Measurements from ENCODE around the gene SOAT1. TPM values are rescaled to one million over a fixed set of nuclear protein-coding genes. Genes with fewer than 3 reads are reported as not detected.
A peak's percentile ranks its signal among the peaks of the same experiment; 100 is the strongest.

SOAT1 gene
- total RNA-seq, 4 donors from 2014 or later = 7.5 to 12.4 (median 10.4) TPM

GRCh38 chr1:179321533-179322216 is 28.1 kb downstream of the SOAT1 start:
- TF ChIP-seq, protein P1, sequence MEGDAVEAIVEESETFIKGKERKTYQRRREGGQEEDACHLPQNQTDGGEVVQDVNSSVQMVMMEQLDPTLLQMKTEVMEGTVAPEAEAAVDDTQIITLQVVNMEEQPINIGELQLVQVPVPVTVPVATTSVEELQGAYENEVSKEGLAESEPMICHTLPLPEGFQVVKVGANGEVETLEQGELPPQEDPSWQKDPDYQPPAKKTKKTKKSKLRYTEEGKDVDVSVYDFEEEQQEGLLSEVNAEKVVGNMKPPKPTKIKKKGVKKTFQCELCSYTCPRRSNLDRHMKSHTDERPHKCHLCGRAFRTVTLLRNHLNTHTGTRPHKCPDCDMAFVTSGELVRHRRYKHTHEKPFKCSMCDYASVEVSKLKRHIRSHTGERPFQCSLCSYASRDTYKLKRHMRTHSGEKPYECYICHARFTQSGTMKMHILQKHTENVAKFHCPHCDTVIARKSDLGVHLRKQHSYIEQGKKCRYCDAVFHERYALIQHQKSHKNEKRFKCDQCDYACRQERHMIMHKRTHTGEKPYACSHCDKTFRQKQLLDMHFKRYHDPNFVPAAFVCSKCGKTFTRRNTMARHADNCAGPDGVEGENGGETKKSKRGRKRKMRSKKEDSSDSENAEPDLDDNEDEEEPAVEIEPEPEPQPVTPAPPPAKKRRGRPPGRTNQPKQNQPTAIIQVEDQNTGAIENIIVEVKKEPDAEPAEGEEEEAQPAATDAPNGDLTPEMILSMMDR (IDR thresholded peaks at IDR 0.05) = no peak
- TF ChIP-seq POLR2A (IDR thresholded peaks at IDR 0.05) = no peak
- H3K27ac ChIP-seq = no peak overlapping the region
- H3K4me1 ChIP-seq = no peaks in the 10 kb centered on the region
- no peaks in the 10 kb centered on the region for H3K9me3 ChIP-seq
- H3K36me3 ChIP-seq = no peaks in the 10 kb centered on the region
- no peaks in the 10 kb centered on the region for H3K27me3 ChIP-seq
- DNase-seq = no peak
- no peak overlapping the region for H3K4me3 ChIP-seq

DNA sequence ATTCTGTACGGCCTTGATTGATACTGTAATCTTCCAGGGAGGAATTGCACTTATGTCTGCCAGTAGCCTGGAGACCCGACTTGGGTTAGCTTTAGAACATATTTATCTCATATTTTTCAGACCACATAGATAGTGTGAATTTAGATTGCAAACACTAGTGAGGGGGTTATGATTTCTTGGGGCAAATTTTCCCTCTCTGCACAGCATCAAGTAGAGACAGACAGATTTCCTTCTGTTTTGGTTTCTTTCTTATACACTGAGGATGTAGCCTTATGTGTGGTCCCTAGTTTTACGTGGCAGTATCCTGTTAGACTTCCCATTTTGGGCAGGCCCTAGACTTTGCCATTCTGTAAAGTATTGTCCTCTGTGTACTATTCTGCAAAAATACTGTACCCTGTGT is 29.0 kb downstream of the SOAT1 start:
- peak overlapping the region in 1 of 4 donors; percentile 2 for H3K4me3 ChIP-seq
- H3K27ac ChIP-seq = no peak overlapping the region
- no peak for DNase-seq
- TF ChIP-seq, protein P1 (IDR thresholded peaks at IDR 0.05) = no peak
- TF ChIP-seq POLR2A (IDR thresholded peaks at IDR 0.05) = no peak
- no peaks in the 10 kb centered on the region for H3K27me3 ChIP-seq
- H3K4me1 ChIP-seq = no peaks in the 10 kb centered on the region
- no peaks in the 10 kb centered on the region for H3K9me3 ChIP-seq
- H3K36me3 ChIP-seq = no peaks in the 10 kb centered on the region

- H3K36me3 ChIP-seq = no peaks in the 10 kb centered on the region
- TF ChIP-seq, protein P1 (IDR thresholded peaks at IDR 0.05) = no peak
- no peak for TF ChIP-seq POLR2A (IDR thresholded peaks at IDR 0.05)
- no peak for DNase-seq
- H3K4me1 ChIP-seq = no peaks in the 10 kb centered on the region
- H3K9me3 ChIP-seq = no peaks in the 10 kb centered on the region
- no peak overlapping the region for H3K4me3 ChIP-seq
- no peaks in the 10 kb centered on the region for H3K27me3 ChIP-seq
- H3K27ac ChIP-seq = no peak overlapping the region
Measured at GRCh38 chr1:179323436-179323835, 29.8 kb downstream of the SOAT1 start.

- no peak overlapping the region for H3K4me3 ChIP-seq
- H3K4me1 ChIP-seq = no peaks in the 10 kb centered on the region
- no peaks in the 10 kb centered on the region for H3K36me3 ChIP-seq
- TF ChIP-seq, protein P1 (IDR thresholded peaks at IDR 0.05) = no peak
- no peak for TF ChIP-seq POLR2A (IDR thresholded peaks at IDR 0.05)
- H3K27me3 ChIP-seq = no peaks in the 10 kb centered on the region
- H3K9me3 ChIP-seq = no peaks in the 10 kb centered on the region
- no peak overlapping the region for H3K27ac ChIP-seq
- DNase-seq = no peak
Measured at GRCh38 chr1:179325836-179326235, 32.2 kb downstream of the SOAT1 start.

GRCh38 chr1:179326746-179327145 is 33.1 kb downstream of the SOAT1 start:
- Histone ChIP-seq H3K9me3 (no peaks in the 10 kb centered on the region), H3K36me3 (no peaks in the 10 kb centered on the region), H3K4me1 (no peaks in the 10 kb centered on the region), H3K4me3 (no peak overlapping the region), H3K27me3 (no peaks in the 10 kb centered on the region), H3K27ac (no peak overlapping the region)
- TF ChIP-seq, protein P1 (IDR thresholded peaks at IDR 0.05) = no peak
- no peak for TF ChIP-seq POLR2A (IDR thresholded peaks at IDR 0.05)
- DNase-seq = no peak
